ENCODE data around the gene KRTAP2-1.

DNA sequence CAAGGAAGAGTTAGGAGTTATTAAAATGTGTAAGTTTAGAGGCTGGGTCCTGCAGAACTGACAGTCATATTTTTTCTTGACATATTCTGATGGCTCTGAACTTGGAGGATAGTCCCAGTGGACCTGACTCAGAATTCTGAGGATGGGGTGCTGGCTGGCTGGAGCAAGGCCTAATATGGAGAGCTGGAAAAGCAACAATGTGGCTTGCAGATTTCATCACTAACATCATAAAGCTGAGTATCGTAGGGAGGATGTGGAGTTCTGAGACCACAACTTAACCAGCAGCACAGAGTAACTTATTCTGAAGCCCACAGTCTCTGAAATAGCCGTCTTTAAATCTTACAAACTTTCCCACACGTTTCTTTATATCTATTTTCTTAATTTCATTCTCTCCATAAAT is 22.4 kb downstream of the KRTAP2-1 start:
- TF ChIP-seq ELF4 (IDR thresholded peaks at IDR 0.05) (no peak), ARNT (IDR thresholded peaks at IDR 0.05) (no peak), FOXK2 (IDR thresholded peaks at IDR 0.05) (no peak), FOXA1 (IDR thresholded peaks at IDR 0.05) (no peak), L3MBTL2 (conservative IDR thresholded peaks at IDR 0.05) (no peak), BHLHE40 (IDR thresholded peaks at IDR 0.05; ENCODE audit: borderline replicate concordance) (no peak), SUZ12 (IDR thresholded peaks at IDR 0.05) (no peak), SP1 (IDR thresholded peaks at IDR 0.05) (no peak), TARDBP (IDR thresholded peaks at IDR 0.05) (no peak), FOXM1 (IDR thresholded peaks at IDR 0.05; ENCODE audit: borderline replicate concordance) (no peak)
- TF ChIP-seq, protein P1, sequence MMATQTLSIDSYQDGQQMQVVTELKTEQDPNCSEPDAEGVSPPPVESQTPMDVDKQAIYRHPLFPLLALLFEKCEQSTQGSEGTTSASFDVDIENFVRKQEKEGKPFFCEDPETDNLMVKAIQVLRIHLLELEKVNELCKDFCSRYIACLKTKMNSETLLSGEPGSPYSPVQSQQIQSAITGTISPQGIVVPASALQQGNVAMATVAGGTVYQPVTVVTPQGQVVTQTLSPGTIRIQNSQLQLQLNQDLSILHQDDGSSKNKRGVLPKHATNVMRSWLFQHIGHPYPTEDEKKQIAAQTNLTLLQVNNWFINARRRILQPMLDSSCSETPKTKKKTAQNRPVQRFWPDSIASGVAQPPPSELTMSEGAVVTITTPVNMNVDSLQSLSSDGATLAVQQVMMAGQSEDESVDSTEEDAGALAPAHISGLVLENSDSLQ (IDR thresholded peaks at IDR 0.05): no peak

All from HEK293T (cell line).